Esophagus (tissue), 2 donors: ENCODE data around the gene KCNH8. TPM values are rescaled to one million over a fixed set of nuclear protein-coding genes. Genes with fewer than 3 reads are reported as not detected.

Source experiments
- H3K27ac ChIP-seq, 2 donors: one replicate each; pipeline ENCODE4 v1.5.1; 2013; ENCODE audit warnings: low read depth in 2 of 2, mild to moderate bottlenecking in 2 of 2, inconsistent platforms in 1 of 2, low read length in 1 of 2, moderate library complexity in 1 of 2
- H3K27me3 ChIP-seq, 2 donors: one replicate each; pipeline ENCODE4 v1.6.1; 2013; ENCODE audit warnings: low read length in 2 of 2, control low read depth in 1 of 2, mild to moderate bottlenecking in 1 of 2; ENCODE audit not compliant: insufficient read depth in 2 of 2, control insufficient read depth in 1 of 2
- H3K36me3 ChIP-seq, 2 donors: one replicate each; pipeline ENCODE4 v1.6.1; 2013; ENCODE audit warnings: low read length in 1 of 2; ENCODE audit not compliant: control insufficient read depth in 2 of 2, insufficient read depth in 2 of 2
- H3K4me1 ChIP-seq, 2 donors: one replicate each; pipeline ENCODE4 v1.6.1; 2013; ENCODE audit warnings: low read length in 1 of 2; ENCODE audit not compliant: control insufficient read depth in 2 of 2, insufficient read depth in 2 of 2
- H3K4me3 ChIP-seq, 2 donors: one replicate each; pipeline ENCODE4 v1.5.1; 2013; ENCODE audit warnings: low read length in 2 of 2, mild to moderate bottlenecking in 2 of 2, low read depth in 1 of 2, moderate library complexity in 1 of 2
- H3K9me3 ChIP-seq, 2 donors: one replicate each; pipeline ENCODE4 v1.6.1; 2013; ENCODE audit warnings: mild to moderate bottlenecking in 2 of 2, low read depth in 1 of 2, low read length in 1 of 2, moderate library complexity in 1 of 2; ENCODE audit not compliant: control insufficient read depth in 2 of 2, insufficient read depth in 1 of 2
- WGBS, 2 donors: extraction: QIAGEN DNeasy Blood & Tissue Kit; methylation state at CpG; one replicate each; pipeline ENCODE4 v1.1.7; 2013; 5-methylcytosine and 5-hydroxymethylcytosine counted together
- polyA plus RNA-seq, 2 donors: library from polyadenylated mRNA; stranded (reverse); fragments of 200-250 nt; gene quantifications; one replicate each; pipeline ENCODE4 v1.2.3, GENCODE V29; 2013
- donor health status: healthy with polysubstance abuse.
- donor health status: Bipolar disorder and iron deficiency.

The KCNH8 gene
- polyA plus RNA-seq, 2 donors = 0.05 to 0.06 TPM

GRCh38 chr3:19364148-19364547 lies 215.8 kb downstream of the KCNH8 start:
- no peak overlapping the region for H3K27ac ChIP-seq

GRCh38 chr3:19365471-19365870 lies 217.2 kb downstream of the KCNH8 start:
- Histone ChIP-seq H3K36me3 (no peaks in the 10 kb centered on the region), H3K4me1 (no peaks in the 10 kb centered on the region), H3K27ac (no peak overlapping the region), H3K4me3 (no peak overlapping the region), H3K9me3 (no peaks in the 10 kb centered on the region), H3K27me3 (no peaks in the 10 kb centered on the region)
- WGBS, 2 donors = 81 to 82% methylated on average over 6 of the region's 6 CpGs

More at GRCh38 chr3:19364148-19364547, 215.8 kb downstream of the KCNH8 start:
- H3K4me3 ChIP-seq = no peak overlapping the region
- no peaks in the 10 kb centered on the region for H3K36me3 ChIP-seq
- WGBS, 2 donors = 72 to 81% methylated on average over 8 of the region's 8 CpGs
- H3K27me3 ChIP-seq = no peaks in the 10 kb centered on the region
- no peaks in the 10 kb centered on the region for H3K4me1 ChIP-seq
- H3K9me3 ChIP-seq = no peaks in the 10 kb centered on the region

- Histone ChIP-seq H3K36me3 (no peaks in the 10 kb centered on the region), H3K27ac (no peak overlapping the region), H3K4me1 (no peaks in the 10 kb centered on the region), H3K27me3 (no peaks in the 10 kb centered on the region), H3K9me3 (peaks cover 0 to 3% of the 10 kb centered on the region in 2 donors), H3K4me3 (no peak overlapping the region)
- WGBS, 2 donors = 78 to 82% methylated on average over 3 of the region's 3 CpGs
Measured at GRCh38 chr3:19384868-19385267, 236.6 kb downstream of the KCNH8 start.

GRCh38 chr3:19392150-19392549 lies 243.8 kb downstream of the KCNH8 start:
- no peaks in the 10 kb centered on the region for H3K4me1 ChIP-seq
- no peaks in the 10 kb centered on the region for H3K27me3 ChIP-seq
- H3K36me3 ChIP-seq = no peaks in the 10 kb centered on the region
- H3K27ac ChIP-seq = no peak overlapping the region
- no peak overlapping the region for H3K4me3 ChIP-seq
- no peaks in the 10 kb centered on the region for H3K9me3 ChIP-seq
- WGBS, 2 donors = 70 to 72% methylated on average over 3 of the region's 3 CpGs

GRCh38 chr3:19394946-19395345 lies 246.6 kb downstream of the KCNH8 start:
- H3K27me3 ChIP-seq = no peaks in the 10 kb centered on the region
- H3K4me3 ChIP-seq = no peak overlapping the region
- H3K36me3 ChIP-seq = no peaks in the 10 kb centered on the region
- H3K4me1 ChIP-seq = no peaks in the 10 kb centered on the region
- no peak overlapping the region for H3K27ac ChIP-seq
- no peaks in the 10 kb centered on the region for H3K9me3 ChIP-seq
- 93 to 94% methylated on average over 8 of the region's 8 CpGs for WGBS, 2 donors

- Histone ChIP-seq H3K27me3 (no peaks in the 10 kb centered on the region), H3K4me3 (no peak overlapping the region), H3K36me3 (no peaks in the 10 kb centered on the region), H3K9me3 (no peaks in the 10 kb centered on the region), H3K4me1 (no peaks in the 10 kb centered on the region), H3K27ac (no peak overlapping the region)
- 91% methylated on average over 2 of the region's 2 CpGs for WGBS, 2 donors
Measured at GRCh38 chr3:19396726-19397125, 248.4 kb downstream of the KCNH8 start.

GRCh38 chr3:19399356-19399755 lies 251.0 kb downstream of the KCNH8 start:
- Histone ChIP-seq H3K4me1 (no peaks in the 10 kb centered on the region), H3K36me3 (no peaks in the 10 kb centered on the region), H3K27ac (no peak overlapping the region), H3K27me3 (no peaks in the 10 kb centered on the region), H3K4me3 (no peak overlapping the region), H3K9me3 (no peaks in the 10 kb centered on the region)
- 82 to 83% methylated on average over 1 of the region's 1 CpG for WGBS, 2 donors

- no peaks in the 10 kb centered on the region for H3K27me3 ChIP-seq
- H3K4me1 ChIP-seq = no peaks in the 10 kb centered on the region
- 65 to 74% methylated on average over 2 of the region's 2 CpGs for WGBS, 2 donors
- H3K4me3 ChIP-seq = no peak overlapping the region
- H3K27ac ChIP-seq = no peak overlapping the region
- no peaks in the 10 kb centered on the region for H3K9me3 ChIP-seq
- H3K36me3 ChIP-seq = no peaks in the 10 kb centered on the region
Measured at GRCh38 chr3:19399836-19400235, 251.5 kb downstream of the KCNH8 start.

GRCh38 chr3:19420159-19420558 lies 271.8 kb downstream of the KCNH8 start:
- no peak overlapping the region for H3K4me3 ChIP-seq
- no peaks in the 10 kb centered on the region for H3K9me3 ChIP-seq
- WGBS, 2 donors = 73 to 83% methylated on average over 4 of the region's 4 CpGs
- no peak overlapping the region for H3K27ac ChIP-seq
- no peaks in the 10 kb centered on the region for H3K4me1 ChIP-seq
- no peaks in the 10 kb centered on the region for H3K36me3 ChIP-seq
- no peaks in the 10 kb centered on the region for H3K27me3 ChIP-seq

- 77 to 81% methylated on average over 1 of the region's 1 CpG for WGBS, 2 donors
- H3K27ac ChIP-seq = no peak overlapping the region
Measured at GRCh38 chr3:19425825-19426224, 277.5 kb downstream of the KCNH8 start.

More at GRCh38 chr3:19425825-19426224, 277.5 kb downstream of the KCNH8 start:
- no peaks in the 10 kb centered on the region for H3K27me3 ChIP-seq
- no peaks in the 10 kb centered on the region for H3K36me3 ChIP-seq
- no peak overlapping the region for H3K4me3 ChIP-seq
- H3K4me1 ChIP-seq = no peaks in the 10 kb centered on the region
- no peaks in the 10 kb centered on the region for H3K9me3 ChIP-seq
